ENCODE results near the gene GID4. TPM values are rescaled to one million over a fixed set of nuclear protein-coding genes. Genes with fewer than 3 reads are reported as not detected.

The GID4 gene
- total RNA-seq, 1 experiment from 2014 or later = 11.4 TPM

GRCh38 chr17:18025241-18025944, 13.8 kb upstream of the GID4 start:
- Histone ChIP-seq H3K56ac (ENCODE audit: insufficient read length, low read depth, low read length) (no peak overlapping the region), H2BK5ac (ENCODE audit: insufficient read length, low read length) (no peak overlapping the region), H3K79me1 (ENCODE audit: insufficient read depth, low read depth, low read length, poor library complexity, severe bottlenecking) (no peaks in the 10 kb centered on the region), H4K8ac (replicated peaks; ENCODE audit: insufficient read length, low read depth, low read length) (no peak overlapping the region), H4K5ac (ENCODE audit: insufficient read length, low read depth, low read length) (no peak overlapping the region), H3K27me3 (ENCODE audit: insufficient read depth, low read length) (no peaks in the 10 kb centered on the region), H2AK5ac (ENCODE audit: insufficient read length, low read length) (no peak overlapping the region), H2AFZ (ENCODE audit: low read length) (no peak overlapping the region), H2BK20ac (ENCODE audit: low read depth, low read length, poor library complexity, severe bottlenecking) (no peak overlapping the region), H3K9ac (ENCODE audit: extremely low read depth, insufficient read length, low read length) (no peak overlapping the region), H3T11ph (ENCODE audit: low read length) (no peak overlapping the region), H3K18ac (ENCODE audit: insufficient read length, low read depth, low read length) (no peak overlapping the region), H2BK15ac (ENCODE audit: low read depth, low read length) (no peak overlapping the region), H2BK120ac (ENCODE audit: low read depth, low read length, poor library complexity, severe bottlenecking) (no peak overlapping the region), H4K91ac (ENCODE audit: insufficient read length, low read depth, low read length) (no peak overlapping the region), H3K4ac (ENCODE audit: low read depth, low read length) (no peak overlapping the region), H3K79me2 (ENCODE audit: insufficient read depth, low read length) (no peaks in the 10 kb centered on the region), H3K4me1 (ENCODE audit: insufficient read depth, low read length) (no peaks in the 10 kb centered on the region), H4K20me1 (ENCODE audit: control insufficient read depth, insufficient read depth, insufficient read length) (no peaks in the 10 kb centered on the region), H3K9me3 (ENCODE audit: control insufficient read depth, low read depth, low read length) (no peaks in the 10 kb centered on the region), H3K4me2 (ENCODE audit: insufficient read depth, insufficient read length, low read length) (no peak overlapping the region), H3K14ac (ENCODE audit: insufficient read depth, low read length) (no peak overlapping the region), H2BK12ac (ENCODE audit: insufficient read length, low read depth, low read length) (no peak overlapping the region), H3K27ac (ENCODE audit: insufficient read length, low read depth, low read length) (no peak overlapping the region), H3K23ac (ENCODE audit: insufficient read length, low read depth, low read length) (no peak overlapping the region), H3K23me2 (ENCODE audit: insufficient read length, low read depth, low read length, poor library complexity, severe bottlenecking) (no peaks in the 10 kb centered on the region)
- Mint-ChIP-seq H3K36me3 (ENCODE audit: insufficient read depth in 1 of 3, low read depth in 3 of 3) (peaks cover 0 to 8% (median 0%) of the 10 kb centered on the region in 3 experiments; a peak in 1 of 7 replicates), H3K9me3 (no peaks in the 10 kb centered on the region), H3K4me3 (no peak overlapping the region), H3K4me1 (peaks cover 0 to 6% of the 10 kb centered on the region in 2 experiments; a peak in 1 of 4 replicates), H3K27me3 (ENCODE audit: low read depth) (no peaks in the 10 kb centered on the region), H3K27ac (peak overlapping the region in 2 of 3 experiments; percentile 67 to 78; a peak in 2 of 7 replicates)
- no CpG with 5 or more reads among the region's 5 CpGs for WGBS (ENCODE audit: extremely low coverage, insufficient read length, low lambda C conversion rate)
- TF ChIP-seq CTCF (conservative IDR thresholded peaks at IDR 0.05) = no peak
- DNase-seq = no peak
